OCI-LY1 (cell line): ENCODE measurements around the gene SYNE1.

Experiments
- H2AFZ ChIP-seq: fragments of 200-600 bp; sonication (generic), shearing (Covaris generic); 2 replicates; pipeline ENCODE4 v1.6.0; 2014; ENCODE audit warnings: antibody characterized with exemption, mild to moderate bottlenecking, low read length
- H3F3A ChIP-seq: fragments of 200-600 bp; sonication (generic), shearing (Covaris generic); 2 replicates; pipeline ENCODE4 v1.6.0; 2014; ENCODE audit warnings: mild to moderate bottlenecking, antibody characterized with exemption, low read length, moderate library complexity; ENCODE audit not compliant: insufficient read depth
- H3K27ac ChIP-seq: fragments of 200-600 bp; sonication (generic); 2 replicates; pipeline ENCODE4 v1.5.1; 2014; ENCODE audit warnings: low read length, mixed run types, mild to moderate bottlenecking, low read depth; ENCODE audit not compliant: poor library complexity, severe bottlenecking
- H3K27me3 ChIP-seq: fragments of 200-600 bp; sonication (generic); 2 replicates; pipeline ENCODE4 v1.6.0; 2014; ENCODE audit warnings: antibody characterized with exemption, mild to moderate bottlenecking, low read length, moderate library complexity; ENCODE audit not compliant: insufficient read depth
- H3K36me3 ChIP-seq: fragments of 200-600 bp; sonication (generic); 2 replicates; pipeline ENCODE4 v1.6.1; 2014; ENCODE audit warnings: mild to moderate bottlenecking, antibody characterized with exemption, low read length, moderate library complexity, mixed read lengths; ENCODE audit not compliant: insufficient read depth
- H3K4me1 ChIP-seq: fragments of 200-600 bp; sonication (generic); 2 replicates; pipeline ENCODE4 v1.5.1; 2014; ENCODE audit warnings: mild to moderate bottlenecking, low read length, moderate library complexity; ENCODE audit not compliant: insufficient read depth, severe bottlenecking
- H3K4me2 ChIP-seq: fragments of 200-600 bp; sonication (generic), shearing (Covaris generic); 2 replicates; pipeline ENCODE4 v1.6.1; 2014; ENCODE audit warnings: low read length
- H3K4me3 ChIP-seq: fragments of 200-600 bp; sonication (generic); 2 replicates; pipeline ENCODE4 v1.5.1; 2014; ENCODE audit warnings: low read length, low read depth, mild to moderate bottlenecking, mixed read lengths; ENCODE audit not compliant: poor library complexity, severe bottlenecking
- H3K79me2 ChIP-seq: fragments of 200-600 bp; shearing (Covaris generic); 2 replicates; pipeline ENCODE4 v1.6.1; 2016; ENCODE audit warnings: mixed run types, low read length, mixed read lengths; ENCODE audit not compliant: insufficient read depth
- H3K9ac ChIP-seq: fragments of 200-600 bp; sonication (generic), shearing (Covaris generic); 2 replicates; pipeline ENCODE4 v1.6.1; 2014; ENCODE audit warnings: mild to moderate bottlenecking, low read length, mixed read lengths
- H3K9me2 ChIP-seq: fragments of 200-600 bp; sonication (generic), shearing (Covaris generic); 2 replicates; pipeline ENCODE4 v1.6.1; 2014; ENCODE audit warnings: low read depth, mild to moderate bottlenecking, low read length, mixed read lengths
- H3K9me3 ChIP-seq: fragments of 200-600 bp; shearing (Covaris generic); 2 replicates; pipeline ENCODE4 v1.6.1; 2014; ENCODE audit warnings: low read length, mixed read lengths
- H4K20me1 ChIP-seq: fragments of 200-600 bp; sonication (generic), shearing (Covaris generic); 2 replicates; pipeline ENCODE4 v1.6.0; 2016; ENCODE audit warnings: mild to moderate bottlenecking, low read length; ENCODE audit not compliant: insufficient read depth
- CTCF ChIP-seq: fragments of 200-600 bp; sonication (generic), shearing (Covaris generic); IDR thresholded peaks from 2 replicates; pipeline ENCODE4 v1.5.1; 2017; ENCODE audit warnings: mild to moderate bottlenecking, antibody characterized with exemption, low read length, moderate library complexity, mixed read lengths
- EZH2 ChIP-seq: fragments of 200-600 bp; sonication (generic), shearing (Covaris generic); IDR thresholded peaks from 2 replicates; pipeline ENCODE4 v1.8.0; 2017; ENCODE audit warnings: borderline replicate concordance, mixed run types, mild to moderate bottlenecking, antibody characterized with exemption, low read length, moderate library complexity, mixed read lengths

The SYNE1 gene

GRCh38 chr6:152160346-152160745 is 476.8 kb downstream of the SYNE1 start:
- no peak overlapping the region for H3K27ac ChIP-seq
- no peaks in the 10 kb centered on the region for H3K4me1 ChIP-seq
- H3K4me2 ChIP-seq = no peak overlapping the region
- no peaks in the 10 kb centered on the region for H3F3A ChIP-seq
- no peaks in the 10 kb centered on the region for H3K9me2 ChIP-seq
- H3K9me3 ChIP-seq = no peaks in the 10 kb centered on the region
- H4K20me1 ChIP-seq = no peaks in the 10 kb centered on the region
- H3K4me3 ChIP-seq = no peak overlapping the region
- H3K27me3 ChIP-seq = no peaks in the 10 kb centered on the region
- peaks cover 41% of the 10 kb centered on the region; the same call in 1 of the 2 replicates for H3K36me3 ChIP-seq
- H2AFZ ChIP-seq = no peak overlapping the region
- TF ChIP-seq CTCF = no peak
- TF ChIP-seq EZH2 = no peak
- H3K79me2 ChIP-seq = no peaks in the 10 kb centered on the region
- H3K9ac ChIP-seq = no peak overlapping the region

GRCh38 chr6:152155792-152156191 is 481.4 kb downstream of the SYNE1 start:
- H3K27me3 ChIP-seq = no peaks in the 10 kb centered on the region
- H3F3A ChIP-seq = no peaks in the 10 kb centered on the region
- no peak overlapping the region for H3K4me2 ChIP-seq
- H3K9ac ChIP-seq = no peak overlapping the region
- no peaks in the 10 kb centered on the region for H4K20me1 ChIP-seq
- H3K4me1 ChIP-seq = no peaks in the 10 kb centered on the region
- H3K9me2 ChIP-seq = no peaks in the 10 kb centered on the region
- H3K4me3 ChIP-seq = no peak overlapping the region
- H2AFZ ChIP-seq = no peak overlapping the region
- no peaks in the 10 kb centered on the region for H3K9me3 ChIP-seq
- no peak overlapping the region for H3K27ac ChIP-seq
- no peaks in the 10 kb centered on the region for H3K79me2 ChIP-seq
- no peak for TF ChIP-seq EZH2
- TF ChIP-seq CTCF = no peak
- peaks cover 58% of the 10 kb centered on the region for H3K36me3 ChIP-seq

GRCh38 chr6:152154559-152155356 is 482.4 kb downstream of the SYNE1 start:
- Histone ChIP-seq H3K4me2 (no peak overlapping the region), H3K79me2 (no peaks in the 10 kb centered on the region), H3K36me3 (peaks cover 68% of the 10 kb centered on the region), H3K9ac (no peak overlapping the region), H2AFZ (no peak overlapping the region), H3K9me2 (no peaks in the 10 kb centered on the region), H3K27me3 (no peaks in the 10 kb centered on the region), H3K4me1 (no peaks in the 10 kb centered on the region), H3K9me3 (no peaks in the 10 kb centered on the region), H3K27ac (no peak overlapping the region), H3F3A (no peaks in the 10 kb centered on the region), H4K20me1 (no peaks in the 10 kb centered on the region), H3K4me3 (no peak overlapping the region)
- TF ChIP-seq EZH2 (no peak), CTCF (no peak)
